ENCODE results near the gene SHISAL1. TPM values are rescaled to one million over a fixed set of nuclear protein-coding genes. Genes with fewer than 3 reads are reported as not detected.
A peak's percentile ranks its signal among the peaks of the same experiment; 100 is the strongest.

The SHISAL1 gene
- total RNA-seq, 1 donor from 2014 or later: 0.24 TPM

- DNase-seq (ENCODE audit: low read depth): peak; percentile 89
Measured at GRCh38 chr22:44211946-44212930, 100.5 kb downstream of the SHISAL1 start.

- DNase-seq (ENCODE audit: low read depth): no peak
Measured at GRCh38 chr22:44211256-44211945, 101.3 kb downstream of the SHISAL1 start.

- DNase-seq (ENCODE audit: low read depth): peak; percentile 37
Measured at GRCh38 chr22:44210722-44211121, 102.0 kb downstream of the SHISAL1 start.

- no peak for DNase-seq (ENCODE audit: low read depth)
Measured at GRCh38 chr22:44209343-44209742, 103.4 kb downstream of the SHISAL1 start.

GRCh38 chr22:44207981-44208317 lies 104.8 kb downstream of the SHISAL1 start:
- no peak for DNase-seq (ENCODE audit: low read depth)

GRCh38 chr22:44207173-44207980 lies 105.4 kb downstream of the SHISAL1 start:
- DNase-seq (ENCODE audit: low read depth): no peak

- DNase-seq (ENCODE audit: low read depth): no peak
Measured at GRCh38 chr22:44206696-44207095, 106.1 kb downstream of the SHISAL1 start.

GRCh38 chr22:44206330-44206645 lies 106.5 kb downstream of the SHISAL1 start:
- no peak for DNase-seq (ENCODE audit: low read depth)

GRCh38 chr22:44205516-44206329 lies 107.0 kb downstream of the SHISAL1 start:
- peak; percentile 71 for DNase-seq (ENCODE audit: low read depth)

GRCh38 chr22:44204739-44205515 lies 107.8 kb downstream of the SHISAL1 start:
- DNase-seq (ENCODE audit: low read depth): no peak

GRCh38 chr22:44203203-44203602 lies 109.5 kb downstream of the SHISAL1 start:
- no peak for DNase-seq (ENCODE audit: low read depth)

- DNase-seq (ENCODE audit: low read depth): peak; percentile 33
Measured at GRCh38 chr22:44202261-44202789, 110.4 kb downstream of the SHISAL1 start.

GRCh38 chr22:44201665-44202064 lies 111.1 kb downstream of the SHISAL1 start:
- DNase-seq (ENCODE audit: low read depth): no peak

GRCh38 chr22:44200855-44201550 lies 111.7 kb downstream of the SHISAL1 start:
- peak; percentile 45 for DNase-seq (ENCODE audit: low read depth)

GRCh38 chr22:44200451-44200850 lies 112.3 kb downstream of the SHISAL1 start:
- DNase-seq (ENCODE audit: low read depth): no peak

GRCh38 chr22:44199866-44200265 lies 112.9 kb downstream of the SHISAL1 start:
- no peak for DNase-seq (ENCODE audit: low read depth)

GRCh38 chr22:44199164-44199563 lies 113.6 kb downstream of the SHISAL1 start:
- DNase-seq (ENCODE audit: low read depth): no peak

- no peak for DNase-seq (ENCODE audit: low read depth)
Measured at GRCh38 chr22:44197271-44197670, 115.5 kb downstream of the SHISAL1 start.

- no peak for DNase-seq (ENCODE audit: low read depth)
Measured at GRCh38 chr22:44196731-44197131, 116.0 kb downstream of the SHISAL1 start.
